Naive thymus-derived CD4-positive, alpha-beta T cell (primary cell): Measurements from ENCODE around the gene ZMAT1. TPM values are rescaled to one million over a fixed set of nuclear protein-coding genes. Genes with fewer than 3 reads are reported as not detected.
"Not testable (repeated sequence)": the region's sequence is repeated elsewhere in the genome, so short reads cannot be mapped to it uniquely, and the experiment has no call there.

Experiments
- ATAC-seq: fragments of 150-1000 bp; cut with Tn5 transposase; 2 replicates; pipeline ENCODE4 v1.10.0; 2021; ENCODE audit warnings: mild to moderate bottlenecking, moderate library complexity
- CTCF ChIA-PET: fragments of 350-600 bp; sonication (Branson Sonifier 250); formaldehyde crosslinking; loops from one replicate; lab custom pipeline; 2021; ENCODE audit warnings: antibody characterized with exemption; lab: Charles Lee
- POLR2A ChIA-PET: fragments of 350-600 bp; sonication (Branson Sonifier 250); formaldehyde crosslinking; loops from one replicate; lab custom pipeline; 2021; ENCODE audit warnings: antibody characterized with exemption, inconsistent platforms; lab: Charles Lee
- DNase-seq, 9 donors: peaks; one replicate each; pipeline versions ENCODE4 v3.0.0 to v3.0.0-alpha.2; 2020 to 2022; ENCODE audit warnings: mixed read lengths in 1 of 9
- H3K27ac ChIP-seq: one replicate; pipeline ENCODE4 v1.7.0; 2013; ENCODE audit warnings: mild to moderate bottlenecking, low read depth, low read length, moderate library complexity
- H3K27me3 ChIP-seq, 2 donors: one replicate each; pipeline ENCODE4 v1.7.0; 2013; ENCODE audit warnings: low read length in 2 of 2, mild to moderate bottlenecking in 2 of 2, moderate library complexity in 2 of 2; ENCODE audit not compliant: control insufficient read depth in 2 of 2, insufficient read depth in 2 of 2
- H3K36me3 ChIP-seq, 3 experiments: 1 replicate in 2 of 3; 2 replicates in 1 of 3; pipeline ENCODE4 v1.7.0; 2013; ENCODE audit warnings: low read length in 3 of 3, mild to moderate bottlenecking in 3 of 3, moderate library complexity in 1 of 3; ENCODE audit not compliant: insufficient read depth in 3 of 3, control insufficient read depth in 2 of 3
- H3K4me1 ChIP-seq, 2 donors: one replicate each; pipeline ENCODE4 v1.7.0; 2013; ENCODE audit warnings: low read length in 2 of 2, mild to moderate bottlenecking in 2 of 2, moderate library complexity in 1 of 2; ENCODE audit not compliant: control insufficient read depth in 2 of 2, insufficient read depth in 2 of 2
- H3K4me3 ChIP-seq: 2 replicates; pipeline ENCODE4 v1.7.0; 2013; ENCODE audit warnings: mild to moderate bottlenecking, low read length
- H3K9me3 ChIP-seq, 3 experiments: 1 replicate in 2 of 3; 2 replicates in 1 of 3; pipeline ENCODE4 v1.7.0; 2013; ENCODE audit warnings: low read length in 3 of 3; ENCODE audit not compliant: control insufficient read depth in 2 of 3
- H3K27ac Mint-ChIP-seq, 9 donors: one replicate each; pipeline ENCODE4 v1.8.0; 2020 to 2022; ENCODE audit warnings: mixed read lengths in 9 of 9, mild to moderate bottlenecking in 8 of 9, moderate library complexity in 5 of 9, inconsistent platforms in 2 of 9
- H3K27me3 Mint-ChIP-seq, 5 donors: one replicate each; pipeline ENCODE4 v1.8.0; 2021 to 2022; ENCODE audit warnings: mixed read lengths in 5 of 5, mild to moderate bottlenecking in 1 of 5
- H3K36me3 Mint-ChIP-seq, 5 donors: one replicate each; pipeline ENCODE4 v1.8.0; 2020 to 2022; ENCODE audit warnings: mixed read lengths in 5 of 5, mild to moderate bottlenecking in 3 of 5, inconsistent platforms in 1 of 5
- H3K4me1 Mint-ChIP-seq, 7 donors: one replicate each; pipeline ENCODE4 v1.8.0; 2020 to 2022; ENCODE audit warnings: mixed read lengths in 7 of 7, mild to moderate bottlenecking in 3 of 7, inconsistent platforms in 1 of 7
- H3K4me3 Mint-ChIP-seq, 10 donors: one replicate each; pipeline ENCODE4 v1.8.0; 2020 to 2022; ENCODE audit warnings: mild to moderate bottlenecking in 10 of 10, mixed read lengths in 10 of 10, moderate library complexity in 6 of 10, inconsistent platforms in 2 of 10
- H3K9me3 Mint-ChIP-seq, 11 donors: one replicate each; pipeline ENCODE4 v1.8.0; 2020 to 2022; ENCODE audit warnings: mixed read lengths in 11 of 11, mild to moderate bottlenecking in 4 of 11, inconsistent platforms in 1 of 11, moderate library complexity in 1 of 11
- intact Hi-C, 2 donors: fragments of 100-400 bp; cut with micrococcal nuclease; formaldehyde crosslinking; loops; one replicate each; pipeline ENCODE4 v1.15.1; 2023
- polyA plus RNA-seq, 2 donors: library from polyadenylated mRNA; unstranded; fragments of 300-500 nt; fragmentation: Illumina TruSeq; gene quantifications; one replicate each; pipeline ENCODE4 v1.2.3, GENCODE V29; 2021
- total RNA-seq, 6 experiments: library from RNA in 5 of 6; stranded (reverse) in 5 of 6; gene quantifications; 1 replicate in 5 of 6; 2 replicates in 1 of 6; pipeline ENCODE4 v1.2.3 and lab custom pipeline; 2021 to 2026

ZMAT1 gene
- total RNA-seq = 10 to 100 TPM in 4 of 5 experiments, 1 to 10 TPM in 1; 3.0 to 48.3 (median 32.2) TPM
- 1 to 10 TPM; 2.3 to 4.8 TPM for polyA plus RNA-seq
- total RNA-seq (lab: John Stamatoyannopoulos, UW) = 25.4 reads per million, percentile 56 among the genes with 10 or more reads in this experiment

DNA sequence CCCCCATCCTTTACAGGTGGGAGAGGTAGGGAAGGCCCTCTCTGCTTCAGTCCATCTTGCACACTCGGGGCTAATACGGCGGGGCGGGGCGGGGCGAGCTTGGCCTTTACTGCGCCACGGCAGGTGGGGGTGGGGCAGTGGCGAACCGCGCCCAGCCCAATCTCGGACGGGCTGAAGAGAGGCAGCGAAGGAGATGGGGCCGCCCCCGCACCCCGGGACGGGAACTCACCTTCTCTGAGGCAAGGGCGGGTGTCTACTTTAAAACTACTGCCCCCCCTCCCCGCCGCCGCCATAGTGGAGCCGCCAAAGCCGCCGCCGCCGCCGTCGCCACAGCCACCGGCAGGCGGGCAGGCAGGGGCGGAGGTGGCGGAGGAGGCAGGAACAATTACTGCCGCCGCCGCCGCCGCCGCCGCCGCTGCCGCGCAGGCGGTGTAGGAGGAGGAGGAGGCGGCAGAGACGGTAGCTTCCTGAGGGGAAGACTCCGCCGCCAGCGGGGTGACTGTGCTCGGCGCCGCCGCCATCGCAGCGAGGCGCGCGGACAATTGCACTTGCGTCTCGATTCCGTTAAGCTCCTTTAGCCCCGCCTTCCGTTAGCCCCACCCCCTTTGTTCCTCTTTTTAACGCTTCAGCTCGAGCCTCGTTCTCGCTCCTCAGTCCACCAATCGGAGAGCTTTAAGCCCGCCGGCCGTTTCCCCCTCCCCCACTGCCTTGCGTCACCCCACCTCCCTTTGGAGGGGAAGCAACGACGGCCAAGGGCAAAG is at the start of gene ZMAT1:
Gene ZMAT1, minus strand, starts transcription at position 540 of the 761 bp plus-strand sequence. Its CDS starts 19 bp downstream, at position 521.
- no peaks in the 10 kb centered on the region for H3K9me3 ChIP-seq
- H3K4me3 ChIP-seq = peak within 1 kb of the TSS; percentile 63
- Mint-ChIP-seq H3K27me3 (no peaks in the 10 kb centered on the region), H3K4me3 (peak within 1 kb of the TSS; percentile 80 to 95 (median 88)), H3K4me1 (peaks cover 8 to 44% (median 33%) of the 10 kb centered on the region in 7 donors), H3K36me3 (peaks cover 0 to 10% (median 0%) of the 10 kb centered on the region in 5 donors), H3K27ac (peak within 1 kb of the TSS; percentile 87 to 99 (median 96)), H3K9me3 (peaks cover 0 to 8% (median 3%) of the 10 kb centered on the region in 11 donors)
- intact Hi-C loops = loop anchor here (1.0 to 5.0 kb wide), 14 partner anchors 134 to 1756 kb away; partner anchors contain the start of genes BEX5 (in 2 of the 2), HNRNPH2 (in 2 of the 2), MORF4L2 (in 2 of the 2) and TIMM8A (in 2 of the 2)
- DNase-seq (peak; percentile 73 to 92 (median 87)), ATAC-seq (peak; percentile 93)
- peaks cover 0 to 4% (median 0%) of the 10 kb centered on the region in 3 experiments for H3K36me3 ChIP-seq
- H3K4me1 ChIP-seq = peaks cover 0 to 8% of the 10 kb centered on the region in 2 donors
- ChIA-PET CTCF (interaction anchor here (0.5 to 0.6 kb wide), 2 partner anchors 23 to 526 kb away, joined by 3 to 4 read pairs; no protein-coding TSS in a partner anchor), POLR2A (interaction anchor here (0.5 to 1.9 kb wide), 21 partner anchors 8 to 1111 kb away, joined by 3 to 8 read pairs (median 3); partner anchors contain the start of genes ARMCX2, ARMCX4, ARMCX6 and BEX5)
- H3K27ac ChIP-seq = peak within 1 kb of the TSS; percentile 89
- no peaks in the 10 kb centered on the region for H3K27me3 ChIP-seq

DNA sequence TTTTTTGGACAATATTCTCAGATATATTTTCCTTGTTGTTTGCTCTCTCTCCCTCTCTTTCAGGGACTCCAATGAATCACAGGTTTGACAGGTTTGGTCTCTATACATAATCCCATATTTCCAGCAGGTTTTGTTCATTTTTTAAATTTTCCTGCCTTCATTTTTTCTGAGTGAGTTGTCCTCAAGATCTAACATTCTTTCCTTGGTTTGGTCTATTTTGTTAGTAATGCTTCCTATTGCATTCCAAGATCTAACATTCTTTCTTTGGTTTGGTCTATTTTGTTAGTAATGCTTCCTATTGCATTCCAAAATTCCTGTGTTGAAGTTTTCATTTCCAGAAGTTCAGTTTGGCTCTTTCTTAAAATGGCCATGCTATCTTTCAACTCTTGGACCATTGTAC is 45.3 kb upstream of the ZMAT1 start:
- Mint-ChIP-seq H3K27ac (no peak overlapping the region), H3K4me1 (no peaks in the 10 kb centered on the region), H3K36me3 (no peaks in the 10 kb centered on the region), H3K4me3 (no peak overlapping the region), H3K9me3 (peaks cover 0 to 16% (median 1%) of the 10 kb centered on the region in 11 donors), H3K27me3 (peaks cover 0 to 10% (median 7%) of the 10 kb centered on the region in 5 donors)
- DNase-seq (no peak), ATAC-seq (no peak)
- no peak overlapping the region for H3K27ac ChIP-seq
- no peaks in the 10 kb centered on the region for H3K9me3 ChIP-seq
- ChIA-PET CTCF (no interaction called here), POLR2A (no interaction called here)
- H3K4me1 ChIP-seq = no peaks in the 10 kb centered on the region
- intact Hi-C loops = no loop called here
- no peak overlapping the region for H3K4me3 ChIP-seq
- no peaks in the 10 kb centered on the region for H3K27me3 ChIP-seq
- no peaks in the 10 kb centered on the region for H3K36me3 ChIP-seq

DNA sequence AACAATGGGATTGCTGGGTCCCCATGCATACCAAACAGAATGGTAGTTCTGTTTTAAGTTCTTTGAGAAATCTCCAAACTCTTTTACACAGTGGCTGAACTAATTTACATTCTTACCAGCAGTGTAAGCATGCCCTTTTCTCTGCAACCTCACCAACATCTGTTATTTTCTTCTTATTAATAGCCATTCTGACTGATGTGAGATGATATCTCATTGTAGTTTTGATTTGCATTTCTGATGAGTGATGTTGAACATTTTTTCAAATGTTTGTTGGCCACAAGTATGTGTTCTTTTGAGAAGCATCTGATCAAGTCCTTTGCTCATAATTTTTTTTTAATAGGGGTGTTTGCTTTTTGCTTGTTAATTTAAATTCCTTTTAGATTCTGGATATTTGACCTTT is 41.2 kb upstream of the ZMAT1 start:
- intact Hi-C loops = no loop called here
- Mint-ChIP-seq H3K9me3 (peaks cover 0 to 16% (median 1%) of the 10 kb centered on the region in 11 donors), H3K27me3 (peaks cover 0 to 10% (median 6%) of the 10 kb centered on the region in 5 donors), H3K4me1 (no peaks in the 10 kb centered on the region), H3K4me3 (no peak overlapping the region), H3K27ac (no peak overlapping the region), H3K36me3 (no peaks in the 10 kb centered on the region)
- no peak overlapping the region for H3K27ac ChIP-seq
- ATAC-seq (no peak), DNase-seq (no peak)
- ChIA-PET POLR2A (no interaction called here), CTCF (no interaction called here)
- H3K4me1 ChIP-seq = no peaks in the 10 kb centered on the region
- no peak overlapping the region for H3K4me3 ChIP-seq
- H3K9me3 ChIP-seq = no peaks in the 10 kb centered on the region
- H3K36me3 ChIP-seq = no peaks in the 10 kb centered on the region
- no peaks in the 10 kb centered on the region for H3K27me3 ChIP-seq

DNA sequence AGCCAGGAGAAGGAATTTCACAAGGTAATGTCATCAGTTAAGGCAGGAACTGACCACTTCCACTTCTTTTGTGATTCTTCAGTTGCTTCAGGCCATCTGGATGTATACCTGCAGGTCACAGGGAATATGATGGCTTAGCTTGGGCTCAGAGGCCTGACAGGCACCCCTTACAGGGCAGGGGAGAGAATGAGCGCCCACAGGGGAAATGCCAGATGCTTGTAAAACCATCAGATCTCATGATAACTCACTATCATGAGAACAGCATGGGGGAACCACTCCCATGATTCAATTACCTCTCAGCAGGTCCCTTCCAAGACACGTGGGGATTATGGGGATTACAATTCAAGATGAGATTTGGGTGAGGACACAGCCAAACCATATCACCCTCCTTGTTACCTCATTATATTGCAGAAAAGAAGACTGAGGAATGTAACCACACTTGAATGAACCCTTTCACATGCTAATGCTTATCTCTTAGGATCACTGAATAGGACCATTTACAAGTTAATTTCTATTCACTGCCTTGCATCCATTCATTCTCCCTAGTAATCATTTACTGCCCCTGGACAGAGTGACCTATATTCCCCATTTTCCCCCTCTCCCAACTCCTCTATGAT is 33.2 kb upstream of the ZMAT1 start:
- intact Hi-C loops, ATAC-seq, POLR2A ChIA-PET, H3K4me3 Mint-ChIP-seq, DNase-seq, H3K36me3 Mint-ChIP-seq, H3K27me3 ChIP-seq, H3K4me1 Mint-ChIP-seq, H3K36me3 ChIP-seq, H3K27ac ChIP-seq, H3K4me3 ChIP-seq, H3K9me3 ChIP-seq, H3K4me1 ChIP-seq, H3K27ac Mint-ChIP-seq, CTCF ChIA-PET: not testable (repeated sequence)
- Mint-ChIP-seq H3K27me3 (peaks cover 0 to 17% (median 4%) of the 10 kb centered on the region in 5 donors), H3K9me3 (peaks cover 0 to 13% (median 3%) of the 10 kb centered on the region in 11 donors)

DNA sequence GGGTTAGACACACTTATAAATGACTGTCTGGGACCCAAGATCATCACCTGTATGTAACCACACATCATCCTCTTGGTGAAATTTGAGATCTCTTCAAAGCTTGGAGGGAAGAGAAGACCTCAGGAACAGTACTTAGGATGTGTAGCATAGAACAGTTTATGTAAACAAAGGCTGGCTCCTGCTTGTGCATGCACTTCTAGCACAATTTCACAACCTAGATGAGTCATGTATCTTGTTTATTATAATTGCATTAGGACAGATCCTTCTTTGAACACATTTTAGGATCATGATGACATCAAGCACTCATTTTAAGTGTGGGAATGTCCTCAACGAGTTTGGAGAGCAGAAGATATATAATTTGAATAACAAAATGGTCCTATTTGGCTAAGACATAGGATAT is 26.3 kb upstream of the ZMAT1 start:
- Histone ChIP-seq H3K4me1 (no peaks in the 10 kb centered on the region), H3K27me3 (no peaks in the 10 kb centered on the region), H3K36me3 (no peaks in the 10 kb centered on the region), H3K27ac (no peak overlapping the region), H3K9me3 (no peaks in the 10 kb centered on the region), H3K4me3 (no peak overlapping the region)
- ChIA-PET CTCF (no interaction called here), POLR2A (no interaction called here)
- DNase-seq (no peak), ATAC-seq (no peak)
- intact Hi-C loops = no loop called here
- Mint-ChIP-seq H3K36me3 (peaks cover 0 to under 1% (median 0%) of the 10 kb centered on the region in 5 donors), H3K27me3 (peaks cover 0 to 29% (median 5%) of the 10 kb centered on the region in 5 donors), H3K9me3 (peaks cover 0 to 5% (median 3%) of the 10 kb centered on the region in 11 donors), H3K4me3 (no peak overlapping the region), H3K27ac (no peak overlapping the region), H3K4me1 (no peaks in the 10 kb centered on the region)

DNA sequence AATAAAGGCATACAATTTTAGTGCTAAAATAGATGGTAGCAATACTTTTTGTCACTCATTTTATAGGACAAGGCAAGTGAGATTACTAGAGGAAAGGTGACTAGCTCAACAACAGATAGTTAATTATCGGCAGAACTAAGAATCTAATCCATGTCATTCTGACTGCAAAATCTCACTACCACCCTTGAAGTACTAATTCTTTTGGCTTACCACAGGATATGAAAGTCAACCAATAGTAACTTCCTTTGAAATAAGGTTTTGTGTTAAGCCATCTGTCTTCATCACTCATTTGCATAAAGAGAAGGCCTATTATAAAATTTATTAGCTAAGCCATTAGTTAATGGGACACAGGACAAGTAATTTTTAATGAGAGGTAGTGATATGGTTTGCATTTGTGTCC is 25.3 kb upstream of the ZMAT1 start:
- peaks cover 0 to 12% (median 7%) of the 10 kb centered on the region in 11 donors for H3K9me3 Mint-ChIP-seq
- H3K27ac Mint-ChIP-seq = no peak overlapping the region
- H3K36me3 ChIP-seq = no peaks in the 10 kb centered on the region
- H3K36me3 Mint-ChIP-seq = peaks cover 0 to 5% (median 0%) of the 10 kb centered on the region in 5 donors
- no peak overlapping the region for H3K4me3 Mint-ChIP-seq
- intact Hi-C loops = no loop called here
- no peak for ATAC-seq
- CTCF ChIA-PET = no interaction called here
- H3K4me1 Mint-ChIP-seq = no peaks in the 10 kb centered on the region
- no peaks in the 10 kb centered on the region for H3K9me3 ChIP-seq
- no peaks in the 10 kb centered on the region for H3K27me3 ChIP-seq
- no peaks in the 10 kb centered on the region for H3K4me1 ChIP-seq
- H3K27me3 Mint-ChIP-seq = peaks cover 0 to 35% (median 9%) of the 10 kb centered on the region in 5 donors
- DNase-seq = no peak
- POLR2A ChIA-PET = no interaction called here
- no peak overlapping the region for H3K27ac ChIP-seq
- no peak overlapping the region for H3K4me3 ChIP-seq
